DMS153 (cell line): Measurements from ENCODE around the gene SYP.
A peak's percentile ranks its signal among the peaks of the same experiment; 100 is the strongest.

Source experiments
- DNase-seq: peaks from one replicate; lab custom pipeline; 2025; lab: John Stamatoyannopoulos, UW

The SYP gene

DNA sequence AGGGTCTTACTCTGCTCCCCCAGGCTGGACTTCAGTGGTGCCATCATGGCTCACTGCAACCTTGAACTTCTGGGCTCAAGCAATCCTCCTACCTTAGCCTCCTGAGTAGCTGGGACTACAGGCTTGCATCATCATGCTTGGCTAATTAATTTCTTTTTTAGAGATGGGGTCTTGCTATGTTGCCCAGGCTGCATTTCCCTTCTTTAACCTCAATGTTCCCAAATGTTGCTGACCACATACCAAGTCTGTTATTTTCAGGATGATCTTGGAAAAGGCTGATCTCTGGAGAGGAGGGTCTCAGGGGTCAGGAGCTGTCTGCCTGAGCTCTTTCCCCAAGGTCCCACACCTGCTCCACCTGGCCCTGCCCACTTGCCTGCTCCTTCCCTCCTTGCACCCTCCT is 20.1 kb upstream of the SYP start:
- no peak for DNase-seq

DNA sequence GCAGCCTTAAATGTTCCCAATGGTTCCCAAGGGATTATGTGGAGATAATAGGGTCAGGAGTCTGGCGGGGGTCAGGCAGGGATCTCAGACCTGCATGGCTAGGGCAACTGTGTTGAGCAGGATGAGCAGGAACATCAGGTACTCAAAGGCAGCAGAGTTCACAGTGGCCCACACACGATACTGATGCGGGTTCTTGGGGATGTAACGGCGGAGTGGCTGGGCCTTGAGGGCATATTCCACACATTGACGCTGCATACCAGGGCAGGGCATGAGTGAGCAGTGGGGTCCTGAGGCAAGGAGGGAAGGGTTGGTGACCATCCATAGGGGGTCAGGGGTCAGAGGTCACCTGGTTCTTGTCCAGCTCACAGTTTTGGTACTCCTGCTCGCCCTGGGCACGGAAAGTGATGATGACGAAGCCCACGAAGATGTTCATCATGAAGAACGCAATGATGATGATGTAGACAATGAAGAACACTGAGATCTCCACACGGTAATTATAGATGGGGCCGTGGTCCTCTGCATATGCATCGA is 15.1 kb upstream of the SYP start:
- no peak for DNase-seq

DNA sequence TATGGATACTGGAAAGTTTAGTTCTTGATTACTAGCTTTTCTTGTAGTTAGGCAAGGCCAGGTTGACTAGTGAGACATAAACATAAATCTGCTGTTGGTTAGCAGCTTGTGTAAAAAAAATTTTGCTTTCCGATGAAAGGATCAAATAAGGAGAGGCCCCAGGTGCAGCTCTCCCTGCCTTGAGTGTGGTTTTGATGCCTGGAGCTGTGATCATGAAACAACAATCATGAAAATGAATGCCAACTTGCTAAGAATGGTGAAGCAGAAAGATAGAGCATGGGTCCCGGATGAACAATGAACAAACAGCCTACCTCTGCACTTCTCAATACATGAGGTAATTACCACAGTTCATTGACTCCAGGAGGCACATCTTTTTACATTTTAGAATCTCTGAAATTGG is 14.4 kb upstream of the SYP start:
- no peak for DNase-seq

DNA sequence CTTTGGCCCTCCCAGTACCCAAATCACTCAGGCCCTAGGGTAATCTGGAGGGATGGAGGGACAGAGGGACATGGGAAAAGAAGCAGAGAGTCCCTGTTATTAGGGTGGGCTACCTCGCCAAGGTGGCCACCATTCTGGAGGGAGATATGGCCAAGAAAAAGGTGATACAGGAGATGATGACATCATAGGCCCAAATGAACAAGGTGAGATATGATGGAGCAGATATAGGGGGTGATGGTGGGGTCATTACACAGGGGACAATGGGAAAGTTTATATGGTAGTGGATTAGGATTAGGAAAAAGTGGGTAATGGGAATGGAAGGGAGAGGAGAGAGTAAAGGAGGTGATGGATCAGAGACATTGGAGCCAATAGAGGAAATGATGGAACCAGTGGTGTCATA is 12.9 kb upstream of the SYP start:
- no peak for DNase-seq

DNA sequence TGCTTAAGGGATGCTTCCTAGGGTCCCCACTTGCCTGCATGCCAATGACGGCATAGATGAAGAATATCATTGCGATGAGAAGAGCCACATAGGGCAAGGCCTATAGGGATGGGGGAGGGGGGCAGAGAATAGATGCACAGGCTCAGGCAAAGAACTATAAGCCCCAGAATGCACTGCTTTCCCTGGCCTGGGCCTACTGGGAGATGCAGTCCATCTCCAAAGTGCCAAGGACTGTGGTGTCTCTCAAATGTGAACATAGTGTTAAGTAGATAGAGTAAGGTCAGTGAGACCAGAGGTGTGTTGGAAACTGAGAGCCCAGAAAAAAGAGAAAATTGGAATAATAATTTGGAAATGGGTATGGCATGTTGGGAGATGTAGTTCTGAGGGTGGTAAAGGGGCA is 12.2 kb upstream of the SYP start:
- no peak for DNase-seq

DNA sequence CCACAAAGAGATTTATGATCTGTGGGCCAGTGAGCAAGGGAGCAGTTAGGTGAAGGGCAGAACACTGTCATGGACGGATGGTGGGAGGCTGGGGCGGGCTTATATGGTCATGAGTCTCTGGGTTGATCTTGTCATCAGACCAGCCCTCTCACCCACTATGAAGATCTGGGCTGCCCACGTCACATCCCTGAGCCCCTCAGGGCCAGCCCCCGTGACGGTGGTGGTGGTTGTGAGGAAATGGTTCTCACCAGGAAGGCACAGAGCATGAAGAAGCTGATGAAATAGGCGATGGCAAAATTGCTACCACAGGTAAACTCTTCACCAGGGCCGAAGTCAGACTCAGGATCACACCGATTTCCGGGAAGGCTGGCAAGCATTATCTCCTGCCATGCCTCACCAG is 11.1 kb upstream of the SYP start:
- DNase-seq, result no peak

DNA sequence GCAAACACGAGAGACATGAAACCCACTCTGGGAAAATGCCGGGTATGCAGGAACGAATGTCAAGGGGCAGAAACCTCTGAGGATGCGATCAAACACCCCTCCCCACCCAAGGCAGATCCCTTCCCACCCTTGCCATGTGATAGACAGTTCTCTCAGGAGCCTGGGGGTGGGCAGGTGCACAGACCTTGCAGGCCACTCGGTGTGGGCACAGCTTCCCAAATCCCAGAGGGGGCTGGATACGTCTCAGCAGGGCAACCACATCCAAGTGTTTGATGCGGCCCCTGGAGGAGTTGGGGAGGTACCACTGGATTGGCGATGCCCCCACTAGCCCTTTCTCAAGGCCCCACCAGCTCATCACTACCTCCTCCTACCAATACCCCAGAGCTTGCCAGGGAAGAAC is 10.4 kb upstream of the SYP start:
- no peak for DNase-seq

DNA sequence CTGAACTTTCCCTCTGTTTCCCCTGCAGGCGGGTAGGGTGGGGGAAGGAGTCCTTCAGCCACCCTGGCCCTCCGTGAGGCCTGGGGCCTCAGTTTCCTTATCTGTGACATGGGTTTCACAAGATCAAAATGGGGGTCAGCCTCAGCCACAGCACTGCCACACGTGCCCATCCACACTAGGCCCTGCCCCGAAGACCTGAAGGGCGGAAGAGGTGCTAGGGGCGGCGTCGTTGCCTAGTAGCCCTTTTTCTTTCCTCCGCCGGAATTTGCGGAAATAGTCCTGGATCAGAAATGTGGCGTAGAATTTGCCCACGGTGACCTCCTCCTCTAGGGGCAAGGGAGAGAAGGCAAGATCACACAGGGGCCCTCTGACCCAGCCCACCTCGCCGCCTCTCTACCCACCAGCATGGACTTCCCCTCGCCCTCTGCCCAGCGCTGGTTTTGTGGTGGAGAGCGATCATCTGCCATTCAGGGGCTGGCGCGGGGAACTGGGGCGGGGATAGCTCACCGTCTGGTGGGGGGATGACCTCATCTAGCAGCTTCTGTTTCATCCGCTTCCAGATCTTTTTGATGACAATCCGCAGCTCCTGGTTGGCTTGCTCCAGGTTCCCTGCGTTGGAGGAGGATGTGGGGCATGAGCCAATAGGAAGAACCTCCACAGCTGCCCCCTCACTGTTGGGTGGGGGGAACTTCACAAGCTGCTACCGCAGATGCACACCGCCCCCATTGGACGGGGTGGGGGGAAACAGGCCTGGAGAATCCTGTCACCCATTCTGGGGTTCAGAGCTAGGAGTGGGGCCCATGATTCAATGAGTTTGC is 9.7 kb upstream of the SYP start:
- peak; percentile 40 for DNase-seq

DNA sequence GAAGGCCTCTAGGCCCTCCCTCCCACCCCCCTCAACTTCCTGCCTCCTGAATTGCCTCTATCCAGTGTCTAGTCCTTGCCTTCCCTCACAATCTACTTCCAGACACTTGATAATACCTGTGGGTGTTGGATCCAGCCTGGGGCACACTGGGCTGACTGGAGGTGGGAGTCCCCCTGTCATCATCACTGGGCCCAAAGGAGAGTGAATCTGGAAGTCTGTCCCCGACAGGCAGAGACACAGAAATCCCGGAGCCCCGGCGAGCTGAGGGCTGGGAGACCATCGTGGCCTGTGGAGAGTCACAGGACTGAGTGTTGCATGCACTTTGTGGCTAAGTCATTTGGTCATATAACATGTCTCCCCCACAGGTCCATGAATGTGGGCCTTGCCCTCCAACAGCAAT is 8.4 kb upstream of the SYP start:
- DNase-seq, result no peak

DNA sequence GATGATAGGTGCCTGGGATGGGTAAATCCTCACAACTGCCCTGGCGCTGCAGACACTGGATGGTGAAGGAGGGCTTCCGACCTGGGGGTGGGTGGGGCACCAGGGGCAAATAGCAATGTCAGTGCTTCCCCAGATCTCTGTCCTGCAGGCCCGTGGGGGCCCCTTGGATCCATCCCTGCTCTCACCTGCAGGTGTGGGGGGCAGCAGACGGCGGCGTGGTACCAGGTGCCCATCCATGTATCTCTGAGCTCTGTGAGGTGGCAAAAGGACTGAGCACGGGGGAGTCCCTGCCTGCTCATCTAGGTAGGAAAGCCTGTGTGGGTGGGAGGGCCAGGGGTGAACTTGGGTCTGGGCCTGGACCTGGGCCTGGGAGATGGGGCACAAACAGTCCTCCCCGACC is 6.5 kb upstream of the SYP start:
- no peak for DNase-seq

DNA sequence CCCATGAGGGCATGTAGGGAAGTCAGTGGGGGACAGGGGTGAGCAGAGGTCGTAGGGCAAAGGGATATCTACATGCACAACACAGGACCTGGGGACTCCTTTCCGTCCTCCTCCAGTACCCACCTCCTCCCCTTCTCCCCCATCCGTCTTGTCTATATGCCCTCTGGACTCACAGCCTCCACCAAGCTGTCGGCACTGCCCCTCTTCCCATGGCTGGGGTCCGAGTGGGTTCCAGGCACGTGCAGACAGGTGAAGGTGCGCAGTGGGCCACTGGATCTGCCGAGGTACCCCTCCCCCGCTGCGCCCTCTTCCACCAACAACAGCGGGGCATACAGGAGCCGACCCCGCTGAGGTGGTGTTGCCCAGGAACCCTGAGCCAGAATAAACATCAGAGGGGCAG is 5.5 kb upstream of the SYP start:
- DNase-seq, result no peak

DNA sequence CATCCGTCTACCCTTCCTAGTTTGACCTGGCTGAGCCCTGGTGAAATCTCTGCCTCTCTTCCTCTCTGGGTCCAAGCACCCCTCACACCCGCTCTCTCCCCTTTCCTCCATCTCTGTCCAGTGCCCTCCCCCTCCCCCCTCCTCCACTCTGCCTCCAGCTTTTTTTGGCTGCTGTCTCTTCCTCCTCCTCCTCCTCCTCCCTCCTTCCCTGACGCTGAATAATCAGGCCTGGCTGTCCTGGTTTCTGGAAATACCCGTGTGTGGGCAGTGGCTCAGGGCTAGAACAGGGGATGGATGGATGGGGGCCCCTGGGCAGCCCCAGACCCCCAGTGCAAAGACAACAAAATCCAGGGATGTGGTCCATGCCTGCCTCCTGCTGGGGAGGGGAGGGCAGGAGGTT is 4.7 kb upstream of the SYP start:
- no peak for DNase-seq

DNA sequence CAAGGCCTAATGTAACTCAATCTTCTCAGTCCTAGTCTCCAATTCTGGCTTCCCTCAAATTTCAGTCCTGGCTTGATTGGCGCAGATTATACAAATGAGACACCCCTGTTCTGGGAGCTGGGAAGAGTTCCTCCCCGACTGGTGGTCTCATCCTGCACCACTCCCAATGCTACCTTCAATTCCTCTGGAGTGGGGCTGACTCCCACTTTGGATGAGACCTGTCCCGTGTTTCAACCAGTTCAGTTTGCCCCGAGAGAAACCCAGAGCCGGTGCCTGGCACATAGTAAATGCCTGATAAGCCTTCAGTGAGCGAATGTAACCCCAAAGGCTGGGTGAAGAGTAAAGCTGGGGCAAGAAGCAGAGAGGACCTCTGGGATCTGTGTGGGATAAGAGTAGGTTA is 4.0 kb upstream of the SYP start:
- no peak for DNase-seq

DNA sequence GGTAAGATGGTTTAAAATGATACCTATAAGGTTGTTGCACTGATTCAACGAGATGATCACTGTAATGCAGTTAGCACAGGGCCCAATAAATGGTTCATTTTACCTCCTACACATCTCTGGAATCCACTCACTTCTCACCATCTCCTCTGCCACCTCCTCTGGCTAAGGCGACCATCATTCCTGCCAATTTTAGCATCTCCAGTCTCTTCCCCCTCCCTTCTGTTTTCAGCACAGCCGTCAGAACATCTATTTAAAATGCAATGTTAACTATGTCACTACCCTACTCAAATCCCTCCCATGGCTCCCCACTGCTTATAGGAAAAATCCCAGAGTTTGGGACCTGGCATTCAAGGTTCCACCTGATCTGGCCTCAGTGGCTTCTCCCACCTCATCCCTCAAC is 3.5 kb upstream of the SYP start:
- no peak for DNase-seq

DNA sequence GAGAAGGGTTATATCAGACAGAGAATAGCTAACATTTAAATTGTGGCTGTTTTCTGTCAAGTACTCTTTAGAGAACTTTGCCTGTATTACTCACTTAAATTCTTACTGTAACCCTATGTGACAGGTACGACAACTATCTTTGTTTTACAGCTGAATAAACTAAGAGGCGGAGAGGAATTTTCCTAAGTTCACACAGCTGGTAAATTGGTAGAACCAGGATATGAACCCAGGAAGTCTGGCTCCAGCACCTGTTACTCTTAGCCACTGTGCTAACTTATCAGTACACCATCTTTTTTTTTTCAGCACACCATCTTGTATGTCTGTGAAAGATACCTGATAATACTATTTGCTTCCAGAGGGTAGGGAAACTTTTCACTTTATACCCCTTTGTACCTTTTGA is 2.0 kb upstream of the SYP start:
- no peak for DNase-seq

DNA sequence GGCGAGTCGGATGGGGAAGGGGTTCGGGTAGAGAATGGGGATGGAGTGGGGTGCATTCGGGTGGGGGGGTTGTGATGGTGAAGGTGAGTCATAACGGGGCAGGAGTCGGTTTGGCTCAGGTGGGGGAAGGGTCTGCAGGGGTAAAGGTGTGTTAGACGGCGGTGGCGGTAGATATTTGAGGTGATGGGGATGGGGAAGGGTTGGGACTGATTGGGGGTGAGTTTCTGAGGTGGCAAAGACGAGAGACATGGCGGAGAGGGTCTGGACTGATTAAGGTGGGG is 738 bp downstream of the SYP start:
- no peak for DNase-seq

DNA sequence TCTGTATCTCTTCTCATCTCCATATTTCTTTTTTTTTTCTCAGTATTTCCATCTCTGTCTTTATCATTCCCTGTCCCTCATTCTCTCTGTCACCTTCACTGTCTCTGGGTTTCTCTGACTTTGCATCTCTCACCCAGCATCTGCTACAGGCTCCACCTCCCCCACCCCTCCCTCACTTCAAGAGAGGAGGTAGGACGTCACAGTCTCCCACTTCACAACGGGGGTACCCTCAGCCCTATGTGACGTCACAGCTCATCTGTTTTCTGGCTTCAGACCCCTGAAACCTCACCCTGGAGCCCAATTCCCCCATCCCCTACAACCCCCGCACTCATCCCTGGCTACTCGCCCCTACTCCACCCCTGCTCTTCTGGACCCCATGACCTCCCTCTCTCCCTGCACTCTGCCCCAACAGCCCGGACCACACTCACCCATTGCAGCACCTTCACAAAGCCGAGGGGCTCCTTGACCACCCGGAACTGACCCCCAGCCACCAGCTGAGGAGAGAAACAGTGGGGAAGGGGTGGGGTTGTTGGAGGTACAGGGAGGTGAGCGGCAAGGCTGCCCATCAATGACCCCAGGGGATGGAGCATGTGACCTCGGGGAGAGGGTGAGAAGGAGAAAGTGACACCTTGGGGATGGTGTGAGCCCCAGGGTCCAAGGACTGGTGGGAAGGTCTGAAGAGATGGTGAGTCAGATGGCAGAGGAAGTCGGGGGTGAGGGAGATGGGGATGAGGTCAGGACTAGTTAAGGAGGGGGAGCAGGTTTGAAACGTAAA is 1.3 kb downstream of the SYP start:
- no peak for DNase-seq

DNA sequence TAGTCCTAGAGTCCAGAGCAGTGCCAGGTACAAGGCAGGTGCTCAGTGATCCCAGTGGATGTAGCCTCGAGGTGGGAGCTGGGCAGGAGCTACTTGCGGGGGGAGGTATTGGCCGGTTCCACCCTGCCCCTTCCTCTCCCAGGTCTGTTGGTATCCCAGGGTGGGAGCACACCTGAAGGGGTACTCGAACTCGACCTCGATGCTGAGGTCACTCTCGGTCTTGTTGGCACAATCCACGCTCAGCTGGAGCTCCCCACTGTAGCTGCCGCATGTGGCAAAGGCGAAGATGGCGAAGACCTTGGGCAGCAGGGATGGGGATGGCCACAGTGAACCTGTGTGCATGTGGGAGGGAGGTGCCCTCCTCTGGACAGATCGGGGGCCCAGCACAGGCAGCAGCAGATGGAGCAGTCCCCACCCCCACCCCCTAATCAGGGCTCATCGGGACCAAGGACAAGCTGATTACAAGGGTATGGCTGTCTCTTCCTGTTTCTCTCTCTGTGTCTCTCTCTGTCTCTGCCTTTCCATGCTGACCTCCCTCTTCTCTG is 2.4 kb downstream of the SYP start:
- no peak for DNase-seq

DNA sequence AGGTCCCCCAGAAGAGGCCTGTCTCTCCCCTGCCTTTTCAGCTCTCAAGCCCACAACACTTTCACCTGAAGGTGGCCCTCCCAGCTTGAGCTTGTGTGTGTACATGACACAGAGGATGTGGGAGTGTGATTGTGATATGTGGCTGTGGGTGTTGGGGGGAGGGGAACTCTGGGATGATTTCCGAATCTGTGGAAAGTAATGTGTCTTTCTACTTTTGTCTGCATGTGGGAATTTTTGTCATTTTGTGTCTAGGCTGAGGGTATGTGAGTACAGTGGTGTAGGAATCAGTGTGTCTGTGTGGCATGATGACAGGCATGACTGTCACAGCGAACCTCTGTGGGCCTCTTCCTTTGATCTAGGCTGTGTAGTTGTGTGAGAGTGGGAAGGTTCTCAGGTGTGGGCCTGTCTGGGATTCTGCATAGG is 6.4 kb downstream of the SYP start:
- DNase-seq, result no peak

DNA sequence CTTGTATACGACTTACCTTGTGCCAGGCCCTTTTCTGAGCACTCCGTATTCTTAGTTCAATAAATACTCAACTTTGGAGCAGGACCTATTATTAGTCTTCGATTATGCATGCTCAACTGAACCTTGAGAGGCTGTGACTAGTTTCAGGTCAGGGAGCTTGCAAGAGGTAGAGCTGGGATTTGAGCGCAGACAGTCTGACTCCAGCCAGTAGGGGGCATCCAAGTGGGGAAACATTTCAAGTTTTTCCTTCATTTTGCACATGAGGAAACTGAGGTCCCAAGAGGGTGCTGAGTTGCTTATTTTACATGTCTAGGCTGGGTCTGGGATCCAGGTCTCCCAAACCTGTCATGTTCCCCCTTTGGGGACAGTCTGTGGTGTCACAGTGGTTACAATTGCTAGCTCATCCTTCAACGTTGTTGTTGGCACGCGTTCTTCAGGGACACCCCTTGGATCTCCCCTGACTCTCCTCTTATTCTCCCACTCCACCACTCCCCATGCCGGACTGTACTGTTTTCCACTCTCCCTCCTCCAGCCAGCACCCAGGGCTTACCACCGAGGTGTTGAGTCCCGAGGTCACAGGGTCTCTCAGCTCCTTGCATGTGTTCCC is 7.2 kb downstream of the SYP start:
- DNase-seq, result no peak

DNA sequence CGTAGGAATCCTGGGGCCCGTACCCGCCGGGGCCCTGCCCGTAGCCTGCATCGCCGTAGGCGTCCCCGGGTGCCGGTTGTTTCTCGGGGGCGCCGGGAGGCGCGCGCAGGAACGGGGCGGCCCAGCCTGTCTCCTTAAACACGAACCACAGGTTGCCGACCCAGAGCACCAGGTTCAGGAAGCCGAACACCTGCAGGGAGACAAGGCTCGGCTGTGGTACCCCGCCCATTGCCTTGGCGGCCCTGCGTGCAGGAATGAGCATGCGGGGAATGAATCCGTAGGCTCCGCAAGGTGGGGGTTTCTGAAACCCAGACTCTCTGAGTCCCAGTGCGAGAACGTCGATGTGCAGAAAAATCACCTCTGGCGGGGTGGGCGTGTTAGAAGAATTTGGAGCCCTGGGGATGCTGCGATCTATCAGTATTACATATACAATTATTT is 8.4 kb downstream of the SYP start:
- no peak for DNase-seq

DNA sequence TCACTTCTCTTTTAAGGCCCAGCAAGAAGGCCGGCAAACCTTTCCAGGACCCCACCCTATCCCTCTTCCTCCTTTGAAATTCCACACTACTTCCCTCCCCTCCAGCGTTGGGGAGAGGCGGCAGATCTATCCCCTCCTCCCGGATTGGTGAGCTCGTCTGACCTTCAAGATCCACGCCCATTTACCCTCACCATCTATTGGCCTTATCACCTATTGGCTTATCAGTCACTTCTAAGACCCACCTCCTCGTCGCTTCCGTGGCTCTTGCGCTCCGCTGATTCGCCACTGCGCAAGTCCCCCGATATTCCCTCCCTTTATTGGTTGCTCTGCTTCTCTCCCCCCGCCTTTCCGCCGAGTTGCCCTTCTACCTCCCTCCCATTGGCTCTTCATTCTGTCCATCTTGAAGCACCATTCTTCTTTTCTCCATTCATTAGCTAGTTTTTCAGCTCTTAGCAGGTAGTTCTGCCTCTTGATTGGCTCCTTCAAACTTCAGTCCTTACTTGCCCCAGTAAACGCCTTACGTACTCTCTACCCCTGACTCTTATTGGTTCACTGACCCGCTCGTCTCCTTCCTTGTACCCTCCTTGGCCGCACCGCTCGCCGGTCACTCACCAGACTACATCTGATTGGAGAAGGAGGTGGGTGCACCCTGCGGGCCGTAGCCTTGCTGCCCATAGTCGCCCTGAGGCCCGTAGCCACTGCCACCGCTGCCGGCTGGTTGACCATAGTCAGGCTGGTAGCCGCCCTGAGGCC is 9.0 kb downstream of the SYP start:
- peak; percentile 98 for DNase-seq
